NCI-H1694 (cell line): Measurements from ENCODE around the gene ATG2A.

ENCODE experiments used
- DNase-seq: peaks from one replicate; lab custom pipeline; 2025; lab: John Stamatoyannopoulos, UW

Gene ATG2A

DNA sequence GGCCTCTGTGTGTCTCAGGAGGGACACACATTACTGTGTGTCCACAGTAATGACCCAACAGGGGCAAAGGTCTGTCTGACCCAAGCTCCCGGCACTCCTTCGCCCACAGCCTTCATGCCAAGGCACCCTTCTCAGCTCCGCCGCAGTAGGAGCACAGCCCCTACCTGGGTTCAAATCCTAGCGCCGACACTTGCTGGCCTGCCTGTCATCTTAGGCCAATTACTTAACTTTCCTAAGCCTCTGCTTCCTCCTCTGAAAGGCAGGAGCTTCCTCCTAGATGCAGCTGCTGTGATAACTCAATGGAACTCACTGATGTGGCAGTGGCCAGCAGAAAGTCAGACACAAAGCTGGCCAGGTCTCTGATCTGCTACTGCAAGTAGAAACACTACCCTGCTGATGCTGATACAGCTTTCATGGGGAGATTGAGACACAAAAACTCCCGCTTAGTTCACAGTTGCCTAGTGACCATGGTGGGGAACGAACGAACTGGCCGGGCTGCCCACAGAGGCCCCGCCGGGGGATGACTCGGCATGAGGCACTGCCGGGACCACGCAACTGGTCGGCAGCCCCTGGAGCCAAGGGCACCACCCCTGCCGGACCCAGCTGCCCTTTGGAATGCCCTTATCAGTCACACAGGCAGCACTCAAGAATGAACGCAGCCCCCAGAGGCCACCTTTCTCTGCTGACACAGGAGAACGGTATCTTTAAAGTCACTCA, 46.7 kb downstream of the ATG2A start:
- DNase-seq, result no peak

DNA sequence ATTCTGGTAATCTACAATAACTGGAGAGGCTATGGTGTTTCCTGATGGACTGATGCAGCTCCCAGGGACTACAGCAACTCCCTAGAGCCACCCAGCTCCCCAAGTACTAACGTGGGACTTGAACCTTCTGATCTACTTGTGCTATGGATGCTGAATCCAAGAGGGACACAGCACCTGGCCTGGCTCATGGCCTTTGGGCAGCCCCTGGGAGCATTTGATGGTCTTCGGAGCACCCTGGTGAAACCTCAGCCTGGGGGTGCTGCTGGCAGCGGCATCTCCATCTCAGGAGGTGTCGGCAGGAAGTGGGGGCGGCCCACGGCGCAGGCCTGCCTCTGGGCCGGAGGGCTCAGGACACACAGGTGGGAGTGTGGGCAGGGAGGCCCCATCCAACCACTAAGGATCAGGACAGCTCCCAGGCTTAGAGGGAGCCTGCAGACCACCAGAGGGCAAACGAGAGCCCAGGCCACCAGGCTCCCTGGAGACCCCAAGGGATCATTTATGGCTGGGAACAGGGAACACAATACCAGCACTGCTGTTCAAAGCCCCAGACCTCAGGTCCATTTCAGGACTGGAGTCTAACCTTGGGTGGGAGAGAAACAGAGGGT, 47.3 kb downstream of the ATG2A start:
- no peak for DNase-seq

DNA sequence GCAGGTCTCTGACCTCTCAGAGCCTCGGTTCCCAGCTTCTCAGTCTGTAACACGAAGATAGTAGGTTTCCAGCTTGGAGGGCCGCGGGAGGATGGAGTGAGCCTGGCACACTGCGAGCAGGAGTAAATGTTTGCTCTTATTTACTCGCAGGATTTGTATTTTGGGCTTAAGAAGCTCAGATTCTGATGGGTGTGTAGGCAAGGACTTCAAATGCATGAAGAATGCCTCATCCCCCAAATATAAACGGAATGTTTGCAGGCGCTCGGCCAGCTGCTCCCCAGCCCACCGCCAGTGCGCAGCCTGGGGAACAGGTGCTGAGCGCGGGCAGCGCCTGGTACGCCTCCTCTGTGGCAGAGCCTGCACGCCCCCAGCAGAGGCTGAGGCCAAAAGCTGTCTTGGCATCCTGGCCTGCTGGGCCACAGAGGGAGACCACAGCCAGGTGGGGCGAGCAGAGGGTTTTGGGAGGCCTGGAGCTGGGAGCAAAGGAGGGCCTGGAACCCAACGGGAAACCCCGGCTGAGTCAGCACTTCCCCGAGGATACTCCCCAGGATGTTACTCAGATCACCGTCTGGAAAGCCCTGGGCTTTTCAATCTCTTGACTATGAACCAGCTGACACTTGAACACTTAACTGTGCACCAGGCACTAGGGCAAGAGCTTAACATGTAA, 48.0 kb downstream of the ATG2A start:
- no peak for DNase-seq

DNA sequence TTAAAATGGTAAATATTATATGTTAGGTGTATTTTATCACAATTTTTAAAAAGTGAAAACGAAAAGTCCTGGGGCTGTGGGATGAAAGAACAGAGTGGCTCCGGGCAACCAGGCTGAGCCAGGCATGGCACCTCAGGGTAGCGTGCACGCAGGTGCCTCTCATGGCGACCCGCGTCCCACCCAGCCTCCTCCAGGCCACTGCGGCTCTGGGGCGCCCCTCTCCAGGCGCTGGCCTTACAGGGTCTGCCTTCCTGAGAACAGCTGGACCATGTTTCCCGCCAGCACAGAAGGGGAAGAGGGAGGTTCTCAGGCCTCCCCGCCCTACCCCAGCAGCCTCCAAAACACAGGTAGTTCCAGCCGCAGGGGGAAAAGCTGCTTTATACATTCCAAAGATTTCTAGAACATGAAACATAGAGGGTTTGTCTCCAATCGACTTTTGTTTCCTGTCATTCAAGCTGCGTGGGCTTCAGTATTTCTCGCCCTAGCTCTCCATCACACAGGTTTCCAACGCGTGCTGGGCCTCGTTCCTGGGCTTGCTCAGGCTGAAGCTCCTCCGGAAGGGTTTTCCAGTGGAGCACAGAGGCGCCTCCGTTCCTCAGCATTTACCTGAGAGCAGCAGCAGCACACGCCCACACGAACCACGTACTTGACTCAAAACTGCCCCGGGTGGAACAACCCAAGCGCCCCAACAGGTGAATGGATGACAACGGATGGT, 49.1 kb downstream of the ATG2A start:
- no peak for DNase-seq

DNA sequence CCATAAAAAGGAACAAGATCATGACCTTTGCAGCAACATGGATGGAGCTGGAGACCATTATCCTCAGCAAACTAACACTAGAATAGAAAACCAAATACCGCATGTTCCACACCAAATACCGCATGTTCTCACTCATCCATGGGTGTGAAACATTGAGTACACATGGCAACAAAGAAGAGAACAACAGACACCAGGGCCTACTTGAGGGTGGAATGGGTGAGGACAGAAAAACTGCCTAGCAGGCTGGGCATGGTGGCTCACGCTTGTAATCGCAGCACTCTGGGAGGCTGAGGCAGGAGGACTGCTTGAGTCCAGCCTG, 50.9 kb downstream of the ATG2A start:
- no peak for DNase-seq

DNA sequence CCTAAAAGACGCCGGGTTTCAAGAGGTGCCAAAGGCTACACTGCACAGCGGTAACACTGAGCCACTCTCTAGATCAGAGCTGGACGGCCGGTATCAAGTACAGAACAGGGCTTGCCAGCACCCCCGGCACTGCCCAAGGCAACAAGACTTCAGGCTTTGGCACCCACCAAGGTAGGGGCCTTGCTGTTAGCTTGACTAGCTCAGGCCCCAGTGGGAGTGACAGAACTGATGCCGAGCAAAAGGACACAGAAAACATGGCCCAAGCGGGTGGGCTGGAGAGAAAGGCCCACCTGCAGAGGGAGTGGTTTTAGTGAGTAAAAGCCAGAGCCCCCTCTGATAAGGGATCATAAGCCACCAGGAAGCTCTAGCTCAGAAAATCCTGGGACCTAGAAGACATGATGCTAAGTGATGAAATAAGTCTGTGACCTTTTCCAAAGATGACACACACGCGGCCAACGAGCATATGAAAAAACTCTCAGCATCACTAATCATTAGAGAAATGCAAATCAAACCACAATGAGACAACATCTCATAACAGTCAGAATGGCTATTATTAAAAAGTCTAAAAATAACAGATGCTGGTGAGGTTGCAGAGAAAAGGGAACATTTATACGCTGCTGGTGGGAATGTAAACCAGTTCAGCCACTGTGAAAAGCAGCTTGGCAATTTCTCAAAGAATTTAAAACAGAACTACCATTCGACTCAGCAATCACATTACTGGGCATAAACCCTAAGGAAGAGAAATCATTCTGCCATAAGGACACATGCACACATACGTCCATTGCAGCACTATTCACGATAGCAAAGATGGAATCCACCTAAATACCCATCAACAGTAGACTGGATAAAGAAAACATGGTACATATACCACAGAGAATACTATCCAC, 51.5 kb downstream of the ATG2A start:
- no peak for DNase-seq

DNA sequence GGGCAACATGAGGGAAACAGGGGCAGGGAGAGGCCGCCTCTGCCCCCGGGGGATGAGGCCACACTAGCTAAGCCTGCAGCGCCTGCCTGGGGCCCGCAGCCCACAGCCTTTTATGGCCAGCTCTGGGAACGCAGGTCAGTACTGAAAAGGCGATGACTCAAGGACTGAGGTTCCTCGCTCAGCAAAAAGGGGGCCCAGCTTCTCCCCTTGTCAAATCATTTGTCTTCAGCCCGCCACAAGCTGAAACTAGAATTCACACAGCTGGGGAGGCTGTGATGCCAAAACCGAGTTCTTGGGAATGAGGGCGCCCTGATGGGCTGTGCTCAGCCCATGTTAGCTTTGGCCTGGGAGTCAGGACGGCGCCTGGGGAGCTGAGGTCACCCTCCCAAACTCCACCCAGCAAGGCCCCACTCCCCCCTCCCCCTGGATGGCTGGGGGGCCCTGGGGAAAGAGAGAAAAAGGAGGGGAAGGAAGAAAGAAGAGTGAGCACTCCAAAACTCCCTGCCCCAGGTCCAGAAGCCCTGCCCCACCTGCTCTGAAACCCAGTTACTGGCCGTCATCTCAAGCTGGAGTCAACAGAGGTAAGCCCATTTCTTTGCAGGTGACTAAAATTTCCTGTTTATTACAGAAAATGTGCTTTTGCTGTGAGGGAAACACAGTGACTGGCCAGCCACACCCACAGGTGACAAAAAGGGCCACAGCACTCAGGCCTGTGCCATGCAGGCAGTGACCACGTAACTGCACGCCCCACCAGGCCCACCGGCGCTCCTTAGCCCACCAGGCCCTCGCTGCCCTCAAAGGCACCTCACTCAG, 52.3 kb downstream of the ATG2A start:
- no peak for DNase-seq

DNA sequence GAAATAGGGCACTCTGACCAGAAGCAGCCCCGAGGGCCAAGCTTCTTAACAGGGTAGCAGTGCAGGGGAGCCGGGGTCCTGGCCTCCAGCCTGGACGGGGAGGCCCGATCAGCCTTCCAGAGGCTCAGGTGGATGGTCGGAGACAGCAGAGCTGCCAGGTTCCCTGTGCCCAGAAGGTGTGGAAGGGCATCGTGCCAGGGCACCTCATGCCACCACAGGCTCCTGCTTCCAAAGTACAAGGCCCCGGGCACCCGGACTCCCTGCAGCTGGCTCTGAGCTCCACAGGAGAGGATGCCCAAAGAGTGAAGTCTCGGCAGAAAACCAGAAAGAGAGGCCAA, 52.9 kb downstream of the ATG2A start:
- DNase-seq, result no peak

DNA sequence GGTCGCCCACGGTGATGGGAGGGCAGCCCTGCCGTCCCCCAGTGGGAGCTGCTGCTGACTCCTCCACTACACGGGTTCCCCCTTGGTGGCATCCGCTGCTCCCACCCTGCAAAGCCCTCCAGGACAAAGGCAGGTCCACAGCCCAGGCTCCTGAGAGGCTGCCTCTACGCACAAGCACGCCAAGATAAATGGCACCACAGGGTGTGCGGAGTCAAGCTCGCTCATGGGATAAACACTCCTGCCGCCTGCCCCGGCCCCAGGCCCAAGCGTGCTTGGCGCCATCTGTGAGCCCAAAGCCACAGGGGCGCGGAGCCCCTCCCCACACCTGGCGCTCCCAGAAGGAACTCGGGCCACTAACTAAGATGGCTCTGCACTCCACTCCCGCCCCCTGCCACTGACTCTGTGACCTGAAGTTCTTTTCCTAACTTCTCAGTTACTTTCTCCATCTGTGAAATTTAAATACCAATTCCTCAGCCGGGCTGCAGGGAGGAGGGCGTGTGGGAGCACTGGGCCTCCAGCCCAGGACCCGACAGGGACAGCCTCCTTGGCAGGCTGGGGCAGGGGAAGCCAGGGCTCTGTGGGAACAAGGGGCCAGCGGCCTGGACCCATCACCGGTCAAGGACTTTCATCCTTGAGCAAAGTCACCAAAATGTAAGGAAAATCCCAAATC, 53.5 kb downstream of the ATG2A start:
- no peak for DNase-seq

DNA sequence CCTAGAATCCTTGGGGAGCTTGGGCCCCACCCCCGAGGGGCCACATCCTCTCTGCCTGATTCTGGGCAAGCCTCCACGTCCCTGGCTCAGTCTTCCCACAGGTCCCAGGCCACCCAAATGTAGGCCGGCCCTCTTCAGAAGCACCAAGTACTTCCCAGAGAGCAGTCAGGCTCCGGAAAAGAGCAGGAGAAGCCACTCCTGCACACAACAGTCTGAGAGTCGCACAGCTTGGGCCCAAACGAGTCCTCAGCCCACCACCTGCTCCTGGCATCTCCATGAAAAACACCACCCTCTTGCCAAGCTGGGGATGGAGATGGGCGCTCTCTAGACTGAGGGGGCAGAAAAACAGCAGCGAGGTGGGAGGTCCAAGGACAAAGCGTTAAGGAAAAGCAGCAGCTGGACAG, 54.0 kb downstream of the ATG2A start:
- no peak for DNase-seq

DNA sequence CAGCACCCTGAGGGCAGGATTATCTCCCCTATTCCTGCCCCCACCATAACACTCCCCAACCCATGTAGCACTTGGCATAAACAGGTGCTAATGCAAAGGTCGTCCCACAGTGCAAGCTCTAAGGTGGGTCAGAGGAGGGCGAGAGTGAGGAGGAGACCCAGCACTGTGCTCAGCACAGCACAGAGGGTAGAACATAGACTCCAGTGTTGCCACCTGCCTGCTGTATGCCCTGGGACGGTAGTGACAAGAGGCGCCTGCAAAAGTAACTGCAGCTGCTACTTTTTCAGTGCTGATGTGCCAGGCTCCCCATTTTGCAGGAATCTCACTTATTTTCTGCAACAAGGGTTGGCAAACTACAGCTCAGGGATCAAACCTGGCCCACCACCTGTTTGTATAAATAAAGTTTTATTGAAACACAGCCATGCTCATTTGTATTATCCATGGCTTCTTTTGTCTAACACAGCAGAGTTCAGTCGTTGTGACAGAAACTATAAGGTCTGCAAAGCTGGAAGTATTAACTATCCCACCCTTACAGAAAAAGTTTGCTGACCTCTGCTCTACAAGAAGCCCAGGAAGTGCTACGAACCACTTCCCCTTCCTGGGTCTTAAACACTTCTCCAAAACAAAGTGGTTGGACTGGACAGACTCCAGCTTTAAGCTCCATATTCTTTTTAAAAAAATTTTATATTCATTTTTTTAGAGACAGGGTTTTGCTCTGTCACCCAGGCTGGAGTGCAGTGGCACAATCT, 55.6 kb downstream of the ATG2A start:
- DNase-seq, result no peak

DNA sequence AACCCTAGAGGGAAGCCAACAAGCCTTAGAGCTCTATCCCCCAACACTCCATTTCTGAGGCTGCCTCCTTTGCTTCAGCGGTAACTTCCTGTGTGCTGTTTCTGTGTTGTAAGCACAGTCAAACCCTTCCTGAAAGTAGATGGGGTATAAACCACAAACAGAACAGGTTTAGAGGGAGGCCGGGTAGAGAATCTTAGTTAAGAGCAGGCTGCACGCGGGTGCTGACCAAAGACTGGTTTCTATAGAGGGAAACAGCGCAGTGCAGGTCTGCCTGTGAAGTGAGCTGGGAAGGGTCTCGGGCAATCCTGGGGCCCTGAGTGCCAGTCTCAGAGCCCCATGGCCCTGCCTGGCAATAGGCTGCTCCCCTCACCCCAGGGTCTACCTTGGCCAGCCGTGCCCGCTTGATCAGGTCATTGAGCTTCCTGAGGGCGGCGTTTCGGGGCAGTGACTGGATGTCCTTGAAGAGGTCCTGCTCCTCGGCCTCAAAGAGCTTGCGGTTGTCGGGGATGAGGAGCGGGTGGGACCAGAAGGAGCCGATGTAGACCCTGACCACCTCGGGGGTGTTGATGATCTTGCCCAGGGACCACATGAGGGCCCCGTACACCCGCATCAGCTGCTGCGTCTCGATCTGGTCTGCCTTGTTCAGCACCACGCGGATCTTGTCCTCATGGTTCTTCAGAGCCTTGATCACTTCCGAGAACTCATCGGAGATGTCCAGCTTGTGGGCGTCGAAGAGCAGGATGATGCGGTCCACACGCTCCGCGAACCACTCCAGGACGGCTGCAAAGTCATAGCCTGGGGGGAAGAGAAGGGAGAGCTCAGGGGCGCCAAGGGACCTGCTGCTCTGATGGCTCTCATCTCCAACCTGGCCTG, 57.2 kb downstream of the ATG2A start:
- DNase-seq, result no peak

DNA sequence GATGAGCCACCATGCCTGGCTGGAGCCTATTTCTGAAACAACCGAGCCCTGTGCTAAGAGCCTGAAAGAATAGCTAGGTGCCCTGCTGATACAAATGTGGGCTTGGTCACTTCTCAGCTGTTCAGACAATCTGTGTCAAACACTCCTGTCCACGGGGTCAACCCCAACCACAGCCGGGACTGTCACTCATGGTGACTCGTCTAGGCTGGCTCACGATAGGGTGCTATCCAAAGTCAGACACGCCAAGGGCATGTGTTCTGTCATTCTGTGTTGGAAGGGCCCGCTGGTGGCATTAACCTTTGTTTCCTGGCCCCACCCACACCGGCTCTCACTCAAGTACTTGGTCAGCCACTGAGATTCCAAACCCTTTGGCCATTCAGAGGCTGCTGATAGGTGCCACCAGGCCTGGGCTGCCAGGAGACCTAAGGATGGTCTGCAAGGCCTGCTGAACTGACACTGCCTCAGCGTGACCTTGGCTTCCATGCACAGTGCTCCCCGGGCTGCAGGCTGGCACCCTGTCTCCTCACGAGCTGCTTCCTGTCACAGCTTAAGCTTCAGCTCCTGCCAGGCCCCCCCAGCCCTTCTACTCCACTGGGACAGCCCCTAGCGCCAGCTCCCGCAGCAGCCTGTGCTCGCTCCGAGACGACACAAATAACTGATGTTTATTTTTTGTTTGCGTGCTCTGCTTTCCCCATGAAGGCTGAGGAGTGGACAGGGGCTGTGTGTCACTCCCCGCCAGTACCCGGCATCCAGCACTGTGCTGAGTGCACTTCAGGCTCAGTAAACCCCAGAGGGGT, 58.3 kb downstream of the ATG2A start:
- no peak for DNase-seq

DNA sequence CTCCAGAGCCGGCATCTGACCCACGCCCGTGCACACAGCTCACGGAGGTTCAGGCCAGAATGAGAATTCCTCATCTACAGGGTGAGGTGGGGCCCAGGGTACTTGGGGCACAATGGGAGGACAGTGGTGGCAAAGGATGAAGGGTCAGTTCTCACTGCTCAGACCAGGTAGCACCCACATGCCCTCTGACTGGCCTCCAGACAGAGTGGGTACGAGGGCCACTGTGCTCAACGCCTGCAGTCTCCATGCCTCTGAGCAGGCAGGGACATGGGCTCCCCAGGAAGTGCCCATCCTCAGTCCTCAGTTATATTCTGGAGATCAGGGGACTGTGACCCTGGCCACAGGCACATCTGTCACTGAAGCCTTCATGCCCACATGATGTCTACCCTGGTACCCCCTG, 59.5 kb downstream of the ATG2A start:
- no peak for DNase-seq

DNA sequence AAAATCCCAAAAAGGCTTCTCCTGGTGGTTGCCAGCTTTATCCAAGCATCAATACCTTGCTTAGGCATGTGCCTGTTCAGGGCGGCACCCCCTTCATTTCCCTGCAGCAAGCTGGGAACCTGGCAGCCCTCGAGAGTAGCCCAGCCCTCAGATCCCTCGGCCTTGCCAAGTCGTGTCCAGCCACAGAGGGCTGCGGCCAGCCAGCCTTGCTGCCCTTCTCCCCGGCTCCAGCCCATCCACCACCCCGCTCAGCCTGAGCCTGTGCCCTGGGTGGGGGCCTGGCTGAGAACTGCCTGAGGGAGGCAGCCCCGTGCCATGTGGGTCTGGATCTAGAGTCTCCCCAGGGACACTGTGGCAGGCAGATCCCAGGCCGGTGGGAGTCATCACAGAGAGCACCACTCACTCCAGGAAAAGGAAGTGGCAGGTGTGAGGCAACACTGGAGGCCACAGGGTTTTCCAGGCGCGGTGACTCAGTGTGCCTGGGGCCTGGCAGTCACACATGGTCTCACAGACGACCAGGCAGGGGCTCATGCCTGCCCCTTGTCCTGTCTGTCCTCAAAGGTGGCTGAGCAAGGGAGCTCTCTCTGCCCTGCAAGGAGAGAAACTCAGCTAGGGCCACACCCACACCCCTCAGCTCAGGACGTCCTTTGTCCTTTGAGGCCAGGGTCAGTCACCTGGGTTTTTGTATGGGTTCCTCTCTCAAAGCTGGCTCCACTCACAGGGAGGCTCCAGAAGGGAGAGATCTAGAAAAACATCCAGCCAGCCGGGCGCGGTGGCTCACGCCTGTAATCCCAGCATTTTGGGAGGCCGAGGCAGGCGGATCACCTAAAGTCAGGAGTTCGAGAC, 60.4 kb downstream of the ATG2A start:
- no peak for DNase-seq

DNA sequence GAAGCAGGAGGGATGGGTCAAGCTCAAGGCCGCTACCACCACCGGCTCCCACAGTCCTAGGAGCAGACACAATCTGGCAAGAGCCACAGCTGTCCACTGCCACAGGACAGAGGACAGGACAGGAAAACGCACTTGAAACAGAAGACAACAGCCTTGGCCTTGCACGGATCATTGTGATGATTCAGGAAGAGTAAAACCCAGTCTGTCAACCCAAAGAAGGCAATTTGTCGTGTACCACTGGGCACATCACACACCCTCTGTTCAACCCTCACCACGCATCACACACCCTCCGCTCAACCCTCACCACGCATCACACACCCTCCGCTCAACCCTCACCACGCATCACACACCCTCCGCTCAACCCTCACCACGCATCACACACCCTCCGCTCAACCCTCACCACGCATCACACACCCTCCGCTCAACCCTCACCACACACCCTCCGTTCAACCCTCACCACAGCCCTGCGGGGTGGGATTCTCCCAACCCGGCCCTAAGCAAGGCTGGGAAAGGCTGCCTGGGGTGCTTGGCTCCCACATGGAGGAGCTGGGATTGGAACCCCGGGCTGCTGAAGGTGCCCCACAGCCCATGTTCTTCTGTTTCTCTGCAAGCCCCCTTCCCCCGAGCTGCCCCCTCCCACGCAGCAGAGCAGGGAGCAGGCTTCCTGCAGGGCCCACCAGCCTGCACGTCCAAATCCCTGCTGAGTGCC, 61.3 kb downstream of the ATG2A start:
- no peak for DNase-seq
